HepG2 (cell line): ENCODE results near the gene CSNK2A1. TPM values are rescaled to one million over a fixed set of nuclear protein-coding genes. Genes with fewer than 3 reads are reported as not detected.

Source experiments
- ATAC-seq: fragments of 200-7000 bp; cut with Tn5 transposase; 3 replicates; pipeline ENCODE4 v1.9.1; 2020; ENCODE audit warnings: mild to moderate bottlenecking, moderate library complexity
- BruUV-seq: library from RNA; stranded (reverse); fragments of 400-500 nt; replicated peaks from 2 replicates; lab custom pipeline; 2021; lab: Mats Ljungman, UMichigan
- CTCF ChIA-PET: fragments of 300-600 bp; formaldehyde crosslinking; extraction: SDS; loops from one replicate; lab custom pipeline; 2021; ENCODE audit warnings: low total read pairs, inconsistent platforms, low intra/inter-chr PET ratio; lab: Yijun Ruan, JAX
- POLR2A ChIA-PET: fragments of 350-600 bp; sonication (Branson Sonifier 250); formaldehyde crosslinking; loops from one replicate; lab custom pipeline; 2020; ENCODE audit warnings: antibody characterized with exemption, inconsistent platforms; lab: Yijun Ruan, JAX
- DNase-seq: peaks from one replicate; pipeline ENCODE4 v3.0.0-alpha.2; 2015; ENCODE audit warnings: low spot score
- FAIRE-seq: peaks from 3 replicates; lab custom pipeline; 2011; peaks lifted over from hg19 to GRCh38; lab: Jason Lieb, UNC
- H2AFZ ChIP-seq: one replicate; pipeline ENCODE4 v1.6.1; 2011; ENCODE audit warnings: low read length, inconsistent platforms
- H3K27ac ChIP-seq: fragments of 300-600 bp; 3 replicates; pipeline ENCODE4 v1.8.0; 2011; ENCODE audit warnings: mixed run types, mild to moderate bottlenecking, mixed read lengths, low read length, inconsistent platforms; ENCODE audit not compliant: insufficient read depth; ENCODE audit errors: extremely low read length
- H3K27me3 ChIP-seq, 2 experiments: fragments of 200-600 bp in 1 of 2; 2 replicates in 1 of 2; 3 replicates in 1 of 2; pipeline versions ENCODE4 v1.6.0 to v1.8.0; 2011; ENCODE audit warnings: low read length in 2 of 2, mild to moderate bottlenecking in 2 of 2, moderate library complexity in 2 of 2, inconsistent platforms in 1 of 2; ENCODE audit not compliant: insufficient read depth in 2 of 2, control insufficient read depth in 1 of 2
- H3K36me3 ChIP-seq, 2 experiments: fragments of 200-600 bp in 1 of 2; replicated peaks in 1 of 2; 2 replicates in 1 of 2; 3 replicates in 1 of 2; pipeline versions ENCODE4 v1.5.1 to v1.8.0; 2011; ENCODE audit warnings: low read length in 2 of 2, inconsistent platforms in 1 of 2; ENCODE audit not compliant: insufficient read depth in 2 of 2, control insufficient read depth in 1 of 2
- H3K4me1 ChIP-seq: 2 replicates; pipeline ENCODE4 v1.5.1; 2012; ENCODE audit warnings: low read length, inconsistent platforms; ENCODE audit not compliant: insufficient read depth
- H3K4me2 ChIP-seq: 2 replicates; pipeline ENCODE4 v1.6.0; 2011; ENCODE audit warnings: low read depth, low read length, inconsistent platforms
- H3K4me3 ChIP-seq, 3 experiments: fragments of 200-600 bp in 1 of 3; sonication (generic), shearing (Covaris generic) in 1 of 3; replicated peaks in 1 of 3; 2 replicates each; pipeline ENCODE4 v1.5.1; 2011 to 2016; ENCODE audit warnings: low read length in 3 of 3, inconsistent platforms in 2 of 3, low read depth in 2 of 3, mild to moderate bottlenecking in 2 of 3, control low read depth in 1 of 3, mixed read lengths in 1 of 3; ENCODE audit not compliant: insufficient read depth in 1 of 3
- H3K79me2 ChIP-seq: one replicate; pipeline ENCODE4 v1.6.1; 2011; ENCODE audit warnings: low read length, inconsistent platforms; ENCODE audit not compliant: insufficient read depth
- H3K9ac ChIP-seq: 2 replicates; pipeline ENCODE4 v1.6.0; 2011; ENCODE audit warnings: mild to moderate bottlenecking, low read depth, low read length, inconsistent platforms; ENCODE audit not compliant: insufficient read depth
- H3K9me3 ChIP-seq: 2 replicates; pipeline ENCODE4 v1.5.1; 2012; ENCODE audit warnings: mild to moderate bottlenecking, low read length
- H4K20me1 ChIP-seq: 2 replicates; pipeline ENCODE4 v1.6.0; 2011; ENCODE audit warnings: inconsistent platforms, mild to moderate bottlenecking, low read length, moderate library complexity; ENCODE audit not compliant: insufficient read depth
- CREB3 ChIP-seq: sonication (generic); formaldehyde crosslinking; IDR thresholded peaks from 2 replicates; pipeline ENCODE4 v1.5.0; 2020; ENCODE audit warnings: missing genetic modification reagents
- DZIP1 ChIP-seq: sonication (generic); formaldehyde crosslinking; IDR thresholded peaks from 2 replicates; pipeline ENCODE4 v1.5.0; 2020; ENCODE audit warnings: mild to moderate bottlenecking, missing genetic modification reagents
- FOXC1 ChIP-seq: sonication (generic); formaldehyde crosslinking; IDR thresholded peaks from 2 replicates; pipeline ENCODE4 v1.8.0; 2022; ENCODE audit warnings: mild to moderate bottlenecking, missing genetic modification reagents, borderline replicate concordance
- GABPA ChIP-seq, 2 experiments: IDR thresholded peaks; 2 replicates each; pipeline ENCODE4 v1.6.1; 2011 to 2016; ENCODE audit warnings: low read depth in 2 of 2, low read length in 1 of 2, missing biosample characterization in 1 of 2, missing genetic modification characterization in 1 of 2
- GMEB1 ChIP-seq: sonication (generic); formaldehyde crosslinking; IDR thresholded peaks from 2 replicates; pipeline ENCODE4 v1.5.1; 2020; ENCODE audit warnings: missing genetic modification reagents, mild to moderate bottlenecking, borderline replicate concordance
- GPN1 ChIP-seq: sonication (generic); formaldehyde crosslinking; IDR thresholded peaks from 2 replicates; pipeline ENCODE4 v1.5.1; 2020; ENCODE audit warnings: missing genetic modification reagents, borderline replicate concordance
- HNF4A ChIP-seq: sonication (generic); formaldehyde crosslinking; IDR thresholded peaks from 2 replicates; pipeline ENCODE4 v1.4.0; 2020; ENCODE audit warnings: missing genetic modification reagents
- LCORL ChIP-seq, 2 experiments: fragments of 450-650 bp in 1 of 2; sonication (generic) in 1 of 2; formaldehyde crosslinking in 1 of 2; IDR thresholded peaks; 2 replicates each; pipeline versions ENCODE4 v1.5.0 to v1.6.1; 2017 to 2020; ENCODE audit warnings: antibody characterized with exemption in 1 of 2, missing genetic modification reagents in 1 of 2
- NR2F1 ChIP-seq, 2 experiments: fragments of 450-650 bp in 1 of 2; formaldehyde crosslinking in 1 of 2; IDR thresholded peaks; 2 replicates each; pipeline versions ENCODE4 v1.5.0 to v1.6.1; 2016 to 2020; ENCODE audit warnings: mild to moderate bottlenecking in 1 of 2, missing compliant biosample characterization in 1 of 2, missing genetic modification reagents in 1 of 2, moderate library complexity in 1 of 2
- SAP130 ChIP-seq: IDR thresholded peaks from 2 replicates; pipeline ENCODE4 v1.6.1; 2016; ENCODE audit warnings: low read depth
- ZBTB20 ChIP-seq: sonication (generic); formaldehyde crosslinking; IDR thresholded peaks from 2 replicates; pipeline ENCODE4 v1.8.1; 2023; ENCODE audit warnings: missing genetic modification reagents, low read depth, mild to moderate bottlenecking, borderline replicate concordance
- ZNF205 ChIP-seq: IDR thresholded peaks from 2 replicates; pipeline ENCODE4 v1.6.1; 2018; ENCODE audit warnings: missing biosample characterization, missing genetic modification reagents
- ZNF557 ChIP-seq: sonication (generic); formaldehyde crosslinking; IDR thresholded peaks from 2 replicates; pipeline ENCODE4 v1.4.0; 2020; ENCODE audit warnings: missing genetic modification reagents
- ZNF781 ChIP-seq: sonication (generic); formaldehyde crosslinking; IDR thresholded peaks from 2 replicates; pipeline ENCODE4 v1.5.1; 2020; ENCODE audit warnings: borderline replicate concordance, mild to moderate bottlenecking, missing genetic modification reagents; ENCODE audit errors: not compliant biosample characterization
- WGBS: methylation state at CpG from one replicate; pipeline ENCODE4 v1.1.6; 2017; ENCODE audit warnings: low lambda C conversion rate; 5-methylcytosine and 5-hydroxymethylcytosine counted together
- in situ Hi-C: cut with HindIII; loops from 2 replicates; pipeline ENCODE4 v1.10.0; 2017; ENCODE audit warnings: low pct_unique_long_range_greater_than_20kb; ENCODE audit not compliant: extremely low pct_ligation_motif_present
- intact Hi-C: fragments of 100-400 bp; cut with micrococcal nuclease; formaldehyde crosslinking; loops from one replicate; pipeline ENCODE4 v1.10.0; 2022; ENCODE audit not compliant: unreplicated experiment
- polyA plus RNA-seq, 8 experiments: library from polyadenylated mRNA; depleted of rRNA in 3 of 8; stranded (reverse) in 7 of 8; unstranded in 1 of 8; fragments of >200 nt; fragmentation: Illumina TruSeq in 4 of 8; extraction: Trizol in 4 of 8; gene quantifications; 2 replicates each; pipeline versions ENCODE4 v1.2.1 to v1.2.3, GENCODE V29; 2011 to 2016; ENCODE audit warnings: low read depth in 4 of 8, missing spikeins in 1 of 8, mixed read lengths in 1 of 8; ENCODE audit not compliant: insufficient read depth in 1 of 8
- total RNA-seq, 5 experiments: library from RNA; depleted of rRNA; stranded (reverse); fragments of >200 nt; fragmentation: Illumina TruSeq; extraction: Trizol; gene quantifications; 2 replicates each; pipeline ENCODE4 v1.2.3, GENCODE V29; 2016; ENCODE audit warnings: low read depth in 1 of 5
- TF ChIP-seq, protein P1 (sequence below): sonication (generic); formaldehyde crosslinking; IDR thresholded peaks from 2 replicates; pipeline ENCODE4 v1.5.1; 2020; ENCODE audit warnings: mild to moderate bottlenecking, moderate library complexity, missing genetic modification reagents

The CSNK2A1 gene
- total and polyA plus RNA-seq, 2 of the 13 experiments (the other 11 are each of a cell fraction or from before 2014, with no cell fraction given), result 153 to 231 TPM

GRCh38 chr20:519999-520398, 23.6 kb downstream of the CSNK2A1 start (continued):
- TF ChIP-seq DZIP1, result no peak
- no peak for TF ChIP-seq HNF4A (CRISPR knock-in tag)

DNA sequence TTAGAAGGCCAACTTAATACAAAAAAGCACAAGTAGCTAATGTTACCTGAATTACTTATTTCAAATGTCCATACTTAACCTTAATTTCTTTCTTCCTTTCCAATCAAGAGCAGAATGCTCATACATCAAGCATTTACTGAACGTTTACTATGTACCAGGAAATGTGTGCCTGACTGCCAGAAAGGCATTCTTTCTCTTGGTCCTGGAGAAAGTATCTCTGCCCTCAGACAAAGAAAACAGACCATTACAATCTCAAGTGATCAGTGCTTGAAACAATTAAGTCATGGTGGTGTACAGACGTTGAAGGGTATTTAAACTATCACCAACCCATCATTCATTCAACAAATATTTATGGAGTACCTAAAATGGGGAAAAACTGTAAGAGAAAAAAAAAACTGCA, 26.4 kb downstream of the CSNK2A1 start:
- H3K79me2 ChIP-seq, result peaks cover 98% of the 10 kb centered on the region
- BruUV-seq, result no TSS peak
- H3K4me2 ChIP-seq, result no peak overlapping the region
- peaks cover 62% of the 10 kb centered on the region for H3K4me1 ChIP-seq
- intact Hi-C loops, result no loop called here
- 66% methylated on average over 2 of the region's 2 CpGs for WGBS
- H3K27ac ChIP-seq, result no peak overlapping the region
- H2AFZ ChIP-seq, result no peak overlapping the region
- DNase-seq (no peak), ATAC-seq (no peak), FAIRE-seq (no peak)
- POLR2A ChIA-PET, result interaction anchor here (1.0 kb wide), 1 partner anchor 14 kb away, joined by 5 read pairs; no protein-coding TSS in a partner anchor
- in situ Hi-C loops, result no loop called here
- H3K27me3 ChIP-seq, result no peaks in the 10 kb centered on the region
- H4K20me1 ChIP-seq, result peaks cover 87% of the 10 kb centered on the region
- TF ChIP-seq GPN1 (CRISPR knock-in tag) (no peak), ZNF557 (CRISPR knock-in tag) (no peak), CREB3 (CRISPR knock-in tag) (no peak), SAP130 (no peak), FOXC1 (CRISPR knock-in tag) (no peak), GMEB1 (CRISPR knock-in tag) (no peak), NR2F1 (CRISPR knock-in tag; IDR thresholded peaks at IDR 0.05) (no peak), GABPA (IDR thresholded peaks at IDR 0.05; ENCODE audit: low read depth, low read length) (no peak), GABPA (CRISPR knock-in tag; IDR thresholded peaks at IDR 0.05; ENCODE audit: low read depth) (no peak), LCORL (IDR thresholded peaks at IDR 0.05) (no peak), LCORL (CRISPR knock-in tag; IDR thresholded peaks at IDR 0.05) (no peak), ZNF205 (no peak), ZNF781 (CRISPR knock-in tag) (no peak), ZBTB20 (CRISPR knock-in tag) (no peak)
- TF ChIP-seq, protein P1, sequence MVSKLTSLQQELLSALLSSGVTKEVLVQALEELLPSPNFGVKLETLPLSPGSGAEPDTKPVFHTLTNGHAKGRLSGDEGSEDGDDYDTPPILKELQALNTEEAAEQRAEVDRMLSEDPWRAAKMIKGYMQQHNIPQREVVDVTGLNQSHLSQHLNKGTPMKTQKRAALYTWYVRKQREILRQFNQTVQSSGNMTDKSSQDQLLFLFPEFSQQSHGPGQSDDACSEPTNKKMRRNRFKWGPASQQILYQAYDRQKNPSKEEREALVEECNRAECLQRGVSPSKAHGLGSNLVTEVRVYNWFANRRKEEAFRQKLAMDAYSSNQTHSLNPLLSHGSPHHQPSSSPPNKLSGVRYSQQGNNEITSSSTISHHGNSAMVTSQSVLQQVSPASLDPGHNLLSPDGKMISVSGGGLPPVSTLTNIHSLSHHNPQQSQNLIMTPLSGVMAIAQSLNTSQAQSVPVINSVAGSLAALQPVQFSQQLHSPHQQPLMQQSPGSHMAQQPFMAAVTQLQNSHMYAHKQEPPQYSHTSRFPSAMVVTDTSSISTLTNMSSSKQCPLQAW (CRISPR knock-in tag), result no peak
- CTCF ChIA-PET, result no interaction called here
- no peak overlapping the region for H3K9ac ChIP-seq
- no peaks in the 10 kb centered on the region for H3K9me3 ChIP-seq
- no peak overlapping the region for H3K4me3 ChIP-seq
- peaks cover 8 to 14% of the 10 kb centered on the region in 2 experiments for H3K36me3 ChIP-seq
